ENCODE data around the gene MAP1S.

- TF ChIP-seq CTCF (conservative IDR thresholded peaks at IDR 0.05 in 1 of 2, IDR thresholded peaks at IDR 0.05 in 1 of 2; ENCODE audit: low read depth in 1 of 2, low read length in 2 of 2) (no peak), EZH2 (IDR thresholded peaks at IDR 0.05; ENCODE audit: low read length, missing control alignments) (no peak)
These were observed 13.8 kb downstream of the MAP1S start for GRCh38 chr19:17733127-17733526.

Data from fibroblast of lung (primary cell).